Coronary artery (tissue), 2 donors: ENCODE measurements around the gene CCDC74A.
"Not testable (repeated sequence)": the region's sequence is repeated elsewhere in the genome, so short reads cannot be mapped to it uniquely, and the experiment has no call there.

ENCODE experiments used
- DNase-seq: peaks from one replicate; pipeline ENCODE4 v3.0.0-alpha.2; 2017; ENCODE audit warnings: low spot score
- H3K27ac ChIP-seq, 2 donors: fragments of 200-600 bp; sonication (generic); one replicate each; pipeline ENCODE4 v1.5.1; 2016 to 2019
- H3K4me3 ChIP-seq: fragments of 200-600 bp; sonication (generic); 2 replicates; pipeline ENCODE4 v1.5.1; 2016; ENCODE audit warnings: mild to moderate bottlenecking, moderate library complexity
- CTCF ChIP-seq: fragments of 200-600 bp; sonication (generic); IDR thresholded peaks from one replicate; pipeline ENCODE4 v1.5.1; 2019; ENCODE audit warnings: antibody characterized with exemption

Gene CCDC74A

GRCh38 chr2:131527131-131528001, at the start of gene CCDC74A:
TSS of gene CCDC74A (plus strand) at chr2:131527888. CDS start at chr2:131527971, 83 bp downstream.
- H3K27ac ChIP-seq = peak within 1 kb of the TSS in 1 of 2 donors; percentile 11
- DNase-seq = not testable (repeated sequence)
- peak within 1 kb of the TSS; percentile 71 for H3K4me3 ChIP-seq

- peak; percentile 21 for DNase-seq
- not testable (repeated sequence) for H3K4me3 ChIP-seq, H3K27ac ChIP-seq
These were observed 49.4 kb upstream of the CCDC74A start for GRCh38 chr2:131478074-131478849.

DNA sequence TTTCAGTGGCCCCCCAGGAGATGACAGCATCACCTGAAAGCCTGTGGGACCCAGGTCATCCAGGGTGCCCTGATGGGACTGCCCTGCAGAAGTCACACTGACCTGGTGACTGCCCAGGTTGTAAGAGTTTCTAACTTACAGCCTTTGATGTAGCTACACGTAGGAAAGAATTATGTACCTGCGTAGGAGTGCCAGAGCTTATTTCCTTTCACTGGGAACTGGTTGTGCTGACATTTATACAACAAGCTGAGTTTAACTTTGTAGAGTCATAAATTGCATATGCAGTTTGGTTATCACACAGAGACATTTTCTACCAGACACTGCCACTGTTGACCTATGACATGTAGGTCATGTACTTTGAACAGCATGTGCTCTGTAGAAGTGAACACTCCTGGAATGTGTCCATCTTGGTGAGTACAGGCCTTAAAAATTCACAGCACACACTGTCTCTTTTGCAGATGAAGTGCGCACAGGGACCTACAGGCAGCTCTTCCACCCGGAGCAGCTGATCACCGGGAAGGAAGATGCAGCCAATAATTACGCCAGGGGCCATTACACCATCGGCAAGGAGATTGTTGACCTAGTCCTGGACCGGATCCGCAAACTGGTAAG, 48.7 kb upstream of the CCDC74A start:
- not testable (repeated sequence) for H3K4me3 ChIP-seq, DNase-seq, H3K27ac ChIP-seq

DNA sequence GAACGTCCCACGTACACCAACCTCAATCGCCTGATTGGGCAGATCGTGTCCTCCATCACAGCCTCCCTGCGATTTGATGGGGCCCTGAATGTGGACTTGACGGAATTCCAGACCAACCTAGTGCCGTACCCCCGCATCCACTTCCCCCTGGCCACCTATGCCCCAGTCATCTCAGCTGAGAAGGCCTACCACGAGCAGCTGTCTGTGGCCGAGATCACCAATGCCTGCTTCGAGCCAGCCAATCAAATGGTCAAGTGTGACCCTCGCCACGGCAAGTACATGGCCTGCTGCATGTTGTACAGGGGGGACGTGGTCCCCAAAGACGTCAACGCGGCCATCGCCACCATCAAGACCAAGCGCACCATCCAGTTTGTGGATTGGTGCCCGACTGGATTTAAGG, 47.3 kb upstream of the CCDC74A start:
- H3K4me3 ChIP-seq, H3K27ac ChIP-seq: not testable (repeated sequence)
- peak; percentile 38 for DNase-seq

- H3K27ac ChIP-seq, DNase-seq, H3K4me3 ChIP-seq: not testable (repeated sequence)
These were observed 45.1 kb upstream of the CCDC74A start for GRCh38 chr2:131482506-131483155.

GRCh38 chr2:131483981-131484820, 43.5 kb upstream of the CCDC74A start:
- H3K27ac ChIP-seq, DNase-seq, H3K4me3 ChIP-seq: not testable (repeated sequence)

DNA sequence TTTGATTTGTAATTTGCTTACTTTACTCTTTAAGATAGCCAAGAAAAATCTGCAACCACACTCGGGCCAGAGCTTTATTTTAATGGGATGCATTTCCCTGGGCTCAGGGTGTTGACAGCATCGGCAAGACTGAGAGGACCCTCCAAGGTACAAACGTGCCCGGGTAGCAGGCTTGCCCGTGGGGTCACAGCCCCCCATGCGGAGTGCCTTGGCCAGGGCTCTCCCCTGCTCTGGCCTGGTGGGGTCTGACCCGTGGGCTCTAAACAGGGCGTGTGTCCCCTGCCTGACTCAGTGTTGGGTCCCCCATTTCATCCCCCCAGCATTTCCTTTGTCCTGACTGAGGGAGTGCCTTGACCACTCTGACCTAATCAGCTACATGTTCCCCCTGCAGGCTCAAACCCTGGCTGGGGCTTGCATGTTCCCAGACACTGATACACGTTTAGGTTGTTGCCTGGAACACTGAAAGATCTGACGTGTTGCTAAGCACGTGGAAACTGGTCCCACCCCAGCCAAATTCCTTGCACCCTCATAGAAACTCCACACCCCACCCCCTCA, 42.7 kb upstream of the CCDC74A start:
- not testable (repeated sequence) for DNase-seq

DNA sequence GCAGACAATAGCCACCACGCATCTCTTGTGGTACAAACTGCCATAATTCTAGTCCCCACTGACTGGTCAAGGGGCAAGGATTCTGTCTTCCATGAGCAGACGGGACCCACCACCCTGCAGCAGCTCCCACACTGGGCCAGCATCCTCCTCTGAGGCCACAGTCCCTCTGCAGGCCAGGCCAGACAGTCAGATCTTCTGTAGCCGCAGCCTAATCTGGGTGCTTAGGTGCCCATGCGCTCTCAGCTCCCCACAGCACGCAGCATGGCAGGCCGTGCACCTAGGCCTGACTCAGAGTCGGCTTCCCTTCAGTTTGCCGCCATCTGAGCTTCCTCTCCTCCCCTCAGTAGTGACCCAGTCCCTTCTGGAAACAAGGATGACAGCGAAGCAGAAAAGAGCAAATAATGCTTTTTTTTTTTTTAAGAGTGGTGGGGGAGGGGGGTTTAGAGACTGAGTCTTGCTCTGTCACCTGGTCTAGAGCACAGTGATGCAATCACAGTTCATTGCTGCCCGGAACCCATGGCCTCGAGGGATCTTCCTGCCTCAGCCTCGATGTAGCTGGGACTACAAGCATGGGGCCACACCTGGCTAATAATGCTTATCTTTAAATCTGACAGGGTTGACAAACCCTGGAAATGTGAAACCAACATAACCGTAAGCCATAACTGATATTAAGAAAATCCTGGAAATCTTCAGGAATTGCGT, 41.3 kb upstream of the CCDC74A start:
- H3K4me3 ChIP-seq, H3K27ac ChIP-seq, DNase-seq: not testable (repeated sequence)

More for the DNA sequence above, 42.7 kb upstream of the CCDC74A start:
- not testable (repeated sequence) for H3K27ac ChIP-seq, H3K4me3 ChIP-seq

DNA sequence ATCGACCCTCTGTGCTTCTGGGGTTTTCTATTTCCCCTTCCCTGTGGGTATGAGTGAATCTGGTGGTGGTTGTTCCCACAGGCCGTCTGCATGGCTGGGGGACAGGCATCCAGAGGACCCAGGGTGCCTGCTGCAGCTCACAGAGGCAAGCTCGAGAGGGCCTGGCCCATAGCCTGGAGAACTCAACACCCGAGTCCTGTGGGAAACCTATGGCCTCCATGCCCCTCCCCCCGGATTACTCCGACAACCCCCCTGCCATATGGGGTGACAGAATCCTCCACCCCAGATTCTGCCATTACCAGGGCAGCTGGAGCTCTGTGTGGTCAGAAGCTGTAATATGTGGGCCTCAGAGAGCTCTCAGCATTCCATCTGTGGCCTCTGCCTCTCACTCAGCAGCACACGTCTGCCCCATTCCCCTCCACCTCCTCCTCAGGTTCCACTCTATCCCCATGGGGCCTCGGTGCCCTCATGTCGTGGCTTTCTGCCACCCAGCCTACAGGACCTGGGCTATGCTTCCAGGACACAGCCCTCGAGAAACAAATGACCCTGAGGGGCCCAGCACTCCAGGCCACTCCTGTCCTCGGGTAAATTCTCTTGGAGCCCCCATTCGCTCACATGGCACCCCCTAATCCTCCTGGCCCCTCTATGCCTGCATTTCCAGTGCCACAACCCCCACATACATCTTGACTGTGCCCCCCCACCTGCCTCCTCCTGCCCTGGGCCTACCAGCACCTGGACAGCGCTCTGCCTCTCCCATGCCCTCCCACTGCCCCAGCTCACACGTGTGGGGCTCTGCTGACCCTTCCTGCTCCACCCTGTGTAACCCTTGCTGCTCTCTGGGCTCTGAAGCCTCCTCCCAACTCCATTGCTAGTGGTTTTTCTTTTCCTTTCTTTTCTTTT, 39.1 kb upstream of the CCDC74A start:
- no peak overlapping the region for H3K4me3 ChIP-seq
- no peak for TF ChIP-seq CTCF
- no peak overlapping the region for H3K27ac ChIP-seq
- DNase-seq = no peak

- Histone ChIP-seq H3K27ac (peak overlapping the region in 1 of 2 donors; percentile 15), H3K4me3 (peak overlapping the region; percentile 87)
- not testable (repeated sequence) for DNase-seq
These were observed 36.8 kb upstream of the CCDC74A start for GRCh38 chr2:131490616-131491468.

DNA sequence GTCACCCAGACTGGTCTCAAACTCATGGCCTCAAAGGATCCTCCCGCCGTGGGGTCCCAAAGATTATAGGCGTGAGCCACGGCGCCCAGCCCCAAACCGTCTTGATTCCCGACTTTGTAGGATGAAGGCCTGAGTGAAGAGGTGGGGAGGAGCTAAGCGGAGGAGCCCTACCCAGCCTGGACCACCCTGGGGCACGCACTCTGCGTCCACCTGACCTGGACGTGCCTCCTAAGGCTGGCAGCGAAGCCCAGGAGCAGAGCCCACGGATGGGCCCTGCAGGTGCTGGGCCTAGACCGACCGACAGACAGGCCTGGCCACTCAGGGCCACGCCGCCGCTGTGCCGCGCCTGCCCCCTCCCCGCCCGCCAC, 36.2 kb upstream of the CCDC74A start:
- DNase-seq = not testable (repeated sequence)
- Histone ChIP-seq H3K27ac (peak overlapping the region in 1 of 2 donors; percentile 15), H3K4me3 (peak overlapping the region; percentile 87)

DNA sequence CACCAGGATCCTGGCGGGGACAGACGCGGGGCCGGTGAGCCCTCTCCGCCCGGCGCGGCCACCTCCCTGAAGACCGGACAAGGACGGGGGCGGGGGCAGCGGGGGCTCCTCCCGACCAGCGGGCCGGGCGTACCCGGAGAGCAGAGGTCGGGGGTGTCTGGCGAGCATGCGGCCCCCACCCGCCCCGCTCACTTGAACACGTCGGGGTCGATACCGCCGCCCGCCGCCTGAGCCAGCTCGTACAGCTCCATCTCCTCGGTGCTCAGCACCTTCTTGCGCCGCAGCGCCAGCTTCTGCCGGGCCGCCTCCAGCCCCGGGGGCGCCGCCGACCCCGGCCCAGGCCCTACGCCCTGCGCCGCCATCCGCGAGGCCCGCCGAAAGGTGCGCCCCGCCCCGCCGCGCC, 35.7 kb upstream of the CCDC74A start, which contains the start of gene MZT2A:
MZT2A (minus strand) TSS at position 383 of the 403 bp plus-strand sequence; CDS start at position 362, 21 bp downstream.
- Histone ChIP-seq H3K27ac (peak within 1 kb of the TSS; percentile 79 to 92), H3K4me3 (peak within 1 kb of the TSS; percentile 87)
- not testable (repeated sequence) for DNase-seq
